HG02938 (cell line): ENCODE data around the gene PPP6R1.
A peak's percentile ranks its signal among the peaks of the same experiment; 100 is the strongest.

Experiments
- ATAC-seq: cut with Tn5 transposase; IDR thresholded peaks from one replicate; pipeline ENCODE4 v1.9.1; 2021; ENCODE audit warnings: mild to moderate bottlenecking, moderate library complexity; ENCODE audit not compliant: unreplicated experiment

The PPP6R1 gene, protein sequence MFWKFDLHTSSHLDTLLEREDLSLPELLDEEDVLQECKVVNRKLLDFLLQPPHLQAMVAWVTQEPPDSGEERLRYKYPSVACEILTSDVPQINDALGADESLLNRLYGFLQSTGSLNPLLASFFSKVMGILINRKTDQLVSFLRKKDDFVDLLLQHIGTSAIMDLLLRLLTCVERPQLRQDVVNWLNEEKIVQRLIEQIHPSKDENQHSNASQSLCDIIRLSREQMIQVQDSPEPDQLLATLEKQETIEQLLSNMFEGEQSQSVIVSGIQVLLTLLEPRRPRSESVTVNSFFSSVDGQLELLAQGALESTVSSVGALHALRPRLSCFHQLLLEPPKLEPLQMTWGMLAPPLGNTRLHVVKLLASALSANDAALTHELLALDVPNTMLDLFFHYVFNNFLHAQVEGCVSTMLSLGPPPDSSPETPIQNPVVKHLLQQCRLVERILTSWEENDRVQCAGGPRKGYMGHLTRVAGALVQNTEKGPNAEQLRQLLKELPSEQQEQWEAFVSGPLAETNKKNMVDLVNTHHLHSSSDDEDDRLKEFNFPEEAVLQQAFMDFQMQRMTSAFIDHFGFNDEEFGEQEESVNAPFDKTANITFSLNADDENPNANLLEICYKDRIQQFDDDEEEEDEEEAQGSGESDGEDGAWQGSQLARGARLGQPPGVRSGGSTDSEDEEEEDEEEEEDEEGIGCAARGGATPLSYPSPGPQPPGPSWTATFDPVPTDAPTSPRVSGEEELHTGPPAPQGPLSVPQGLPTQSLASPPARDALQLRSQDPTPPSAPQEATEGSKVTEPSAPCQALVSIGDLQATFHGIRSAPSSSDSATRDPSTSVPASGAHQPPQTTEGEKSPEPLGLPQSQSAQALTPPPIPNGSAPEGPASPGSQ

DNA sequence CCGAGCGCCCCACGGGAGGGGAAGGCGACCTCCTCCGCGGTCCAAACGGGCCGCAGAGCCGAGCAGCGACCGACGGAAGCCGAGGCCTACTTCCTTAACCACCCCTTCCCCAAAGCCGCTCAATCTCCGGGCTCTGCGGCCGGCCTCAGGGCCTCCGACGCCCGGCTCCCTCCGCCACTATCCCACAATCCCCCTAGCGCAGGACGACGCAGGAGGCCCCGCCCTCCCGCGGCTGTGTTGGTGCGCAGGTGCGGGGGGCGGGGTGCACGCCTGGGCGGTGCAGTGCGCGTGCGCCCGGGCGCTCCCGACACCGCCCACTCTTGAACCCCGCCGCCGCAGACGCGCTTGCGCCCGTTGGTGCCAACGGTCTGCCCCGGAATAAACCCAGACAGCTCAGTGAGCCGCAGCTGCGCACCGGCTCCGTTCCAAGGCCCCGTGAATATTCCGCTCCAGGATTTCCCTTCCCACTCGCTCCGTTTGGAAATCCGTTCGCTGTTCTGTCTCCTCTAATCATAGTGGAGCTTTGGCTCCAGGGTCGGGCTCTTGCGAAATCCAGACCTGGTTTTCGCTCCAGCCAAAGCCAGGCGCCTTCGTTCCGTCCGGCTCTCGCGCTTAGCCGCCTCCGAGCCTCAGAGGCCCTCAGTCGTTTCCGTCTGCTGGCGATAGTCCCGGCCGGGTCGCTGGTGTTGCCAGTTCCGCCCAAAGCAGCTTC is at the start of gene PPP6R1:
Gene PPP6R1, minus strand, starts transcription at position 190 of the 712 bp plus-strand sequence. CDS start 11,914 bp downstream, outside the sequence.
- ATAC-seq: peak; percentile 61

DNA sequence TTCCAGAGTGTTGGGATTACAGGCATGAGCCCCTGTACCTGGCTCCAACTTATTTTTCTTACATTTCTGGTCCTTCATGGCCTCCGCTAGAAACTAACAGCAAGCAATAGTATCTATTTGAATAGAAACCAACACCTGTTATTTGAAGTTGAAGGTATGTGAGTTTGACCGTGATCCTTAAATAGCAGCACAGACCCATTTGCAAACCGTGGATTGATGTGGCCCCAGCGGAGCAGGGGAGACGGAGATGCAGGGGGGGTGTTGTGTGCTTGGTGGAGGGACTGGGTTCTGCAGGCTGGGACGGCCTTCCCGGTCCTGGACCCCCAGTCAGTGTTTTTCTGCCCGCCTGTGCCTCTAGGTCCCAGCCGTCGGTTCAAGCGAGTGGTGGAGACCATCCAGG is 49.5 kb upstream of the PPP6R1 start:
- no peak for ATAC-seq

DNA sequence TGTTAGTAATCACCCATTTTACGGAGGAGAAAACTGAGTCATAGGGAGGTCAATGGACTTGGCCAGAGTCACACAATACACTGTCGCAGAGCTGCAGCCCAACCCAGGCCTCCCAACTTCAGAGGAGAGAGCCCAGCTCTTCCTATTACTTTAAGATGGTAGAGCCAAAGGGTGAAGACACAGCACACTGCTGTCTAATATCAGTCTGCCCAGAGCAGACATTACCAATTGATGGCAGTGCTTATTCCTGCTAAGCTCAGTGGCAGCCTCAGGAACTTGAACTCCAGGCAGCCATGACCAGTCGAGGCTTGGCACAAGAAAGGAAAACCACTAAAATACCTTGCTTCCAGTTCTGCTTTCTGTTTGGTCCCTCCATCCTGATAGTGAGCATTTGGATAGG is 47.9 kb upstream of the PPP6R1 start:
- ATAC-seq: no peak

DNA sequence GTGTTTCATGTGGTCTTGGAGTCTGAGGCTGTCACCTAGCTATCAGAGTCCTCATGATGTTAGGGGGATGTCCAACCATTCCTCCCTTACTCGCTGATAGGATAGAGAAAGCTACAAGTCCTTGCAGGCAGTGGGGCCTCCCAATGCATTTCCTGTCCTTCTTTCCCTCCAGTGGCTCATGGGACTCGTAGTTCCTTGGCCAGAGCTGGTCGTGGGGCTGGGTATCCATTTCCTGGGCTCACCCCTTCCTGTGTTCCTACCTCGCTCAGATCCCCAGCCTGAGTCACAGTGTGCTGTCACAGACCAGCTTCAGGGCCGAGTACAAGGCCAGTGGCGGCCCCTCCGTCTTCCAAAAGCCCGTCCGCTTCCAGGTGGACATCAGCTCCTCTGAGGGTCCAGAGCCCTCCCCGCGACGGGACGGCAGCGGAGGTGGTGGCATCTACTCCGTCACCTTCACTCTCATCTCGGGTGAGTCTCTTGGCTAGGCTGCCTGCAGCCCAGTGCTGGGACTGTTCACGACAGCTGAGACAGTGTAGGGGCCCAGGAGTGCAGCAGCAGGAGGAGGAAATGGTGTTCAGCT is 47.3 kb upstream of the PPP6R1 start:
- ATAC-seq: no peak

DNA sequence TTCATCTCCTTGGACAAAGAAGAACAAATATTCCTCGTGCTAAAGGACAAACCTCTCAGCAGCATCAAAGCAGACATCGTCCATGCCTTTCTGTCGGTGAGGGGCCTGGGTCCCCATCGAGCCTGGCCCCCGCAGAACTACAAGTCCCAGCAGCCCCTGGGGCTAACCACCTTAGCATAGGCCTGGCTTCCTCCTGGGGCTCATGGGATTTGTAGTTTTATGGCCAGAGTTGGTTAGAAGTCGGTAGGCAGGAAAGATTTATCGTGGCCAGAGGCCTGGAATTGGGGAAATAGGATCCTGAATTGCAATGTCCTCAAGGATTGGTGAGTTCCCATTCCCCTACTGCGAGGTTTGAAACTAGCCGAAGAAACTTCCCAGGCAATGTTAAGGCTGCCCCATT is 46.7 kb upstream of the PPP6R1 start:
- no peak for ATAC-seq

DNA sequence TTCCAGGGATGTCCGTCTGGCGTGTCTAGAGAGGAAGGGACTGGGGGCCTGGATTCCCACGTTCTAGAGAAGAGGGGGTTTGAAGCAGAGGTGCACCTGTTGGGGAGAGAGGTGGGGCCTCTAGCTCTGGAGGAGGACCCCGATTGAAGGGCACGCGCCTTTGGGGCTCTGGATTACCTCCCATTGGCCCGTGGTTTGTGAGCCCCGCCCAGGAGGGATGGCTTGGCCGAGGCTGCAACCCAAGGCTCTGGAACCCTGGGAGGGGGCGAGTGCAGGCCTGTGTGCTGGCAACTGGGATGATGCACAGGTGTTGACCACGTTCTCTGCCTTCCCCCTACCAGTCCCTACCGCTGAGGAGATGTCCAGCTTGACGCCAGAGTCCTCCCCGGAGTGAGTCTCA is 46.2 kb upstream of the PPP6R1 start:
- no peak for ATAC-seq

DNA sequence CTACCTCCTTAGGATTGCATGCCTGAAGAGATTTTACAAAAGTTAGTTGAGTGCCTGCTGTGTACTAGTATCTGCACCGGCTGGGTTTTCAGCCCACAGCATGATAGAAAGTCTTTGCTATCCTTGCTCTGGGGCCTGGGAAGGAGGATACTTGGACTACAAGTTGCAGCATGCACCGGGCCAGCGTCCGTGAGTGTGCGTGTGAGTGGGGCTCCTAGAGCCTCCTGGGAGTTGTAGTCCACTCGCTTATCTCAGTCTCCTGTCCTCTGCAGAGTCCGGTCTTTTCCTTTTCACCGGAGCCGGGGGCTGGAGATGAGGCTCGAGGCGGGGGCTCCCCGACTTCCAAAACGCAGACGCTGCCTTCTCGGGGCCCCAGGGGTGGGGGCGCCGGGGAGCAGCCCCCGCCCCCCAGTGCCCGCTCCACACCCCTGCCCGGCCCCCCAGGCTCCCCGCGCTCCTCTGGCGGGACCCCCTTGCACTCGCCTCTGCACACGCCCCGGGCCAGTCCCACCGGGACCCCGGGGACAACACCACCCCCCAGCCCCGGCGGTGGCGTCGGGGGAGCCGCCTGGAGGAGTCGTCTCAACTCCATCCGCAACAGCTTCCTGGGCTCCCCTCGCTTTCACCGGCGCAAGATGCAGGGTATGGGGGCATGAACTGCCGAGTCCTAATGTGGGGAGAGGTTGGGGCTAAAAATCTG is 45.6 kb upstream of the PPP6R1 start:
- no peak for ATAC-seq

DNA sequence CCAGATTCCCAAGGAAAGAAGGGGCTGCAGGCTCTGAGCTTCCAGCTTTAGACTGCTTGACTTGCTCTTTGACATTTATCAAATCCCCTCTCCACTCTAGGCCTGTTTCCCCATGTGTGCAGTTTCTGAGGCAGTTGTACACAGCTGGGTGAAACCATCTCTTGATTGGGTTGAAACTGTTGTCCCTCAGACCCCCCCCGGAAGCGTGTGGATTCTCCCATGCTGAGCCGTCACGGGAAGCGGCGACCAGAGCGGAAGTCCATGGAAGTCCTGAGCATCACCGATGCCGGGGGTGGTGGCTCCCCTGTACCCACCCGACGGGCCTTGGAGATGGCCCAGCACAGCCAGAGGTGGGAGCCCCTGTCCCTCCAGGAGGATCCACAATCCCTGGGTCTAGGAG is 44.7 kb upstream of the PPP6R1 start:
- ATAC-seq: no peak

DNA sequence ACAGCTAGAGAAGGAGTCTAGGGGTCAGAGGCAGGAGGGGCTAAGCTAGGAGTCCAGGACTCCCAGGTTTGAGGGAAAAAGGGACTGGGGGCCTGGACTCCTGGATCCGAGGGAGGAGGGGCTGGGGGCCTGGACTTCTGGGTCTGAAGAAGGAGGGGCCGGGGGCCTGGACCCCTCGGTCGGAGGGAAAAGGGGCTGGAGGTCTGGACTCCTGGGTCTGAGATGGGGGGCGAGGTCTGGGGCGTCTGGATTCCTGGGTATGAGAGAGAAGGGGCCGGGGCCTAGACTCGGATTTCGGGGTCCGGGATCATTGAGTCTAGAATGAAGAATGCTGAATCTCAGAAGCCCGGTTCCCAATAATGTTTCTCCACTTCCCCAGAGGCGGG is 43.5 kb upstream of the PPP6R1 start:
- no peak for ATAC-seq

DNA sequence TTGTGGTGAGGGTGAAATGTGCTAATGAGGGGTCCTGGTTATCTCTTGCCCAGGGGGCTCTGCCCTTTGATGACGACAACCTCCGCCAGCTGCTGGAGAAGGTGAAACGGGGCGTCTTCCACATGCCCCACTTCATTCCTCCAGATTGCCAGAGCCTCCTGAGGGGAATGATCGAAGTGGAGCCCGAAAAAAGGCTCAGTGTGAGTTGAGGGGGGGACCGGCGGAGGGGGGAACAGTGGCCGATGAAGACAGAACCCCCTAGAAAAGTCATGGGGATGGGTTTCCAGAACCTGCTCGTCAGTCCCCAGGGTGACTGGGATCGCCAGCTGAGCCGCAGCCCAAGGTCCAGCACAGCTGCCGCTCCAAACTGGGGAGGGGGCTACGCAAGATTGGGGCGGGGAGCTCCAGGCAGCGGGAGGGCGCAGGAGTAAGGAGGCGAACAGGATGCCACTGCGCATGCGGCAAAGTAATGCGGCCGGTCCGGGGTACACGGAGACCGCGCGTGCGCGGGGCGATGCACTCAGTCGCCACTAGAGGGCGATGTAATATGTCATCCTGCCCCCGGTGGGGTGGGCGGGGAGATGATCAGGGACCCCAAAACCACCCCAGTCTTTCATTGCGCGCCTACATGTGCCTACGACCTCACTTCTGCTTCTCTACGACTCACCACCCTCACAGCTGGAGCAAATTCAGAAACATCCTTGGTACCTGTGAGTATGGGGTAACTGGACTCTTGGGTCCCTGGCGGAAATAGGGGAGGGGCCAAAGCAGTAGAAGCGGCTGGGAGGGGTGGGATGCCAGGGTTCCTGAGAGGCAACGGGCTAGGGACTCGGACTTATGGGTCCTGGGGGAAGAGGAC is 42.9 kb upstream of the PPP6R1 start:
- ATAC-seq: peak; percentile 59

DNA sequence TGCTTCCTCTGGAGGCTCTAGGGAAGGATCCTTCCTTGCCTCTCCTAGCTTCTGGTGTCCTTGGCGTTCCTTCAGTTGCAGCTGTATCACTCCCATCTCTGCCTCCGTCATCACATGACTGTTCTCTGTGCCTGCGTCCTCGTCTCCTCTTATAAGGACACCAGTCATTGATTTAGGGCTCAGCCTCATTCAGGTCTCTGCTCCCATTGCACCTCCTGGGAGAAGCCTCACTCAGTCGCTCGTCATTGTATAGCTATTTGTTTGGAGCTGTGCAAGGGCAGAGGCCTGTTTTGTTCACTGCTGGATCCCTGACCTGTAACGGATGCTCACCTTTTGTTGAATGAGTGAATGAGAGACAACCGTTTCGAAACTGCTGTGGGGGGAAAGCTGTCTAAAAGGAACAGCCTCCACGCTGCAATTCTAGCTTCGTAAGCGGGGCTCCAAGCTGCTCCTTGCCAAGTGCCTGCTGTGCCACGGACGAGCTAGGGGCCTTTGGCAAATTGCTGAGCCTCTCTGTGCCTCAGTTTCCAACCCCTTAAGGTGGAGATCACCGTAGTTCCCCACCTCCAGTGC is 42.2 kb upstream of the PPP6R1 start:
- ATAC-seq: no peak

DNA sequence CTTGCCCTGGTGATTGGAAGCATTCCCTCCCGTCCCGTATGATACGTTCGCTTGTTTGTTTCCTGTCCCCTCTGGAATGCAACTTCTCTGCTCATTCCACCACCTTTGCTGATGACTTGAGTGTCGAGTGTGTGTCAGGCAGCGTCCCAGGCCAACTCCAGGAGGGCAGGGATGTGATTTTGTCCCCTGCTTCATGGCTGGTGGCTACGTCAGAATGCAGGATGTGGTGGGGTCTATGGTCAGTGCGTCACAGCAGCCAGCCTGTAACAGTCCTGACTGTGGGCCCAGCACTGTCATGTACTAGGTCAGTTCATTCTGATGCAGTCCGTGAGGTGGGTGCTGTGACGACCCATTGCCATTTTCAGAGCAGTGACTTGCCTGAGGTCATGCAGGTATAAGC is 41.2 kb upstream of the PPP6R1 start:
- ATAC-seq: no peak

DNA sequence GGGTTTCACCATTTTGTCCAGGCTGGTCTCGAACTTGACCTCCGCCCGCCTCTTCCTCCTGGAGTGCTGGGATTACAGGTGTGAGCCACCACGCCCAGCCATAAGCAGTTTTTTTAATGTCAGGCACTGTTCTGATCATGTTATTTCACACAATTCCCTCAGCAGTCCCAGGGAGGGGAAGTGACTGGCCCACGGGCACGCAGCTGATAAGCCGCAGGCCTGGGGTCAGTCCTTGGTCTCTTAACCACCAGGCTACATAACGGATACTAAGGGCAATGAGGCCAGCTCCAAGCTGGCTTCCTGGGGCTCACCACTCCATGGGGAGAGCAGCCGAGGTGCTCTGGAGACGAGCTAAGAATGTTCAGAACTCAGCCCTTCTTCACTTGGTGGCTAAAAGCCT is 38.5 kb upstream of the PPP6R1 start:
- ATAC-seq: no peak

DNA sequence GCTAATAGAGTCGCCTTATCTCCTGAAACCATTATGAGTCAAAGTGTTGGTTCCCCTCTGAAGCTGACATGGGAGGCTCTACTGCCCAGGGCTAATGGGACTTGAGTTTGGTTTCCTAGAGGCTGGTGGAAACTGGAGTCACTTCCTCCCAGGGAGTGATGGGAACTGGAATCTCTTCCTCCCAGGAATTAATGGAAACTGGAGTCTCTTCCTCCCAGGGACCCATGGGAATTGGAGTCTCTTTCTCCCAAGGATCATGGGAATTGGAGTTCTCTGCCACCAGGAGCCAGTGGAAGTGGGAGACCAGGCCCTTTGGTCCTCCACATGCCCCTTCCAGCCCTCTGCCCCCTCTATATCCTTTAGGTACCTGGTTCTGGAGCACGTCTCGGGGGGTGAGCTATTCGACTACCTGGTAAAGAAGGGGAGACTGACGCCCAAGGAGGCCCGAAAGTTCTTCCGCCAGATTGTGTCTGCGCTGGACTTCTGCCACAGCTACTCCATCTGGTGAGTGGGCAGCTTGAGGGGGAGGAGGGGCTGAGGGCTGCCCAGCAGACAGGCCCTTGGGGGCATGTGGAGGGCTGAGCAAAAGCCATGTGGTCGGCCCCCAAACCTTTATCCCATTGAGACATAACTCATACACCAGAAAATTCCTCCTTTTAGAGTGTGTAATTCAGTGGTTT is 30.4 kb upstream of the PPP6R1 start:
- no peak for ATAC-seq

DNA sequence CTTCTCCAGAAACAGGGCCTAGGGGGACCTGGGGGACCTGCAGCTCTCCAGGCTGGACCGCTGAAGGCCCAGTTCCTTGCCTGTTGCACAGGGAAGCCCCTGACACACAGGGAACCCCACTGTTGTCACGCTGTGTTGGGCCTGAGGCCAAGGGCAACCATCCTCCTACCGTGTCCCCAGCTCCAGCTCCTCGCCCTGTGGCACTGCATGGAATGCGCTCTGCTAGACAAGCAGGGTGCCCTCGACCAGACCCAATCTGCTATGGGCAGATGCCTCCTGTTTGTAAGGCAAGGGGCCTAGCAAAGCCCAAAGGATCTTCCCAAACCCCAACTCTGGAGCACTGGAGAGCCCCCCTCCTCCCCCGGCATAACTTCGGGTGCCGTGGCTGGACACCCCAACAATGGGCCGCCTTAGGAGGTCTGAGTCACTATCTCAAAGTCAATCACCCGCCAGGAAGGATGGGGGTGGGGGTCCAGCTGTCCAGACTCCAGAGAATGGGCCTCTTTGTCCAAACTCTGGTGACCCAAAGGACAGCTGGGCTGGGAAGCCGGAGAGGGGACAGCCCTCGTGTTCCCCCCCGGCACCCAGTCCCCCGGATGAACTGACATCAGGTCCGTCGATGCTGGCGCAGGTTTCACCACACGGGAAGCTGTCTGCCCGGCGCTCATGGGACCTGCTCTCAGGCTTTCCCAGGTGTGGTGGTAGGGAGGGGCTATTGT is 28.7 kb upstream of the PPP6R1 start:
- no peak for ATAC-seq

DNA sequence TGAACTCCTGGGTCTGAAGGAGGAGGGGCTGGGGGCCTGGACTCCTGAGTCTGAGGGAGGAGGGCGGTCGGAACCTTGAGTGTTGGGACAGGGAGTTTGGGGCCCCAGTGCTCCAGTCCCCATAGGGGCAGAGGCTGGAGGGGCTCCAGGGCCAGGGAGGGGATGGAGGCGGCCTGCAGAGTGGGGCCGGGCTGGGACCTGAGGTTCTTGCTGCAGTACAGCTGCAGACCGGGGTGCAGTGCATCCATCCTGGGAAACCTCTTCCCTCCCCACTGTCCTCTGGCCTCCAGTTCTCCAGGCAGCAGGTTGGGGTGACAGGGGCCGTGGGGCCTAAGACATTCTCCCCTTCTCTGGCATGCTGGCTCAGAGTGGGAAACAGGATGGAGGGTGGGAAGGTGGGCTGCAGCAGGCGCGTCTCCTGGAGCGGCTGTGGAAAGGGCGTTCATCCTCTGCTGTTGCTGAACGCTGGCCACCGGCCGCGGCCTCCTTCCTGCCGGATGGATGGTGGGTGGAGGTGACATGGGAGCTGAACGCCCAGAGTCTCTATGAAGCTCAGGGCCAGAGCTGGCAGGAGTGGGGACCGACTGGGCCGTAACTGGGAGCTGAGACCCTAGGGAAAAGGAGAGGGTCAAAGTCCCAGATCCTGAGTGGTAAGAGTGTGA is 26.5 kb upstream of the PPP6R1 start:
- ATAC-seq: no peak

DNA sequence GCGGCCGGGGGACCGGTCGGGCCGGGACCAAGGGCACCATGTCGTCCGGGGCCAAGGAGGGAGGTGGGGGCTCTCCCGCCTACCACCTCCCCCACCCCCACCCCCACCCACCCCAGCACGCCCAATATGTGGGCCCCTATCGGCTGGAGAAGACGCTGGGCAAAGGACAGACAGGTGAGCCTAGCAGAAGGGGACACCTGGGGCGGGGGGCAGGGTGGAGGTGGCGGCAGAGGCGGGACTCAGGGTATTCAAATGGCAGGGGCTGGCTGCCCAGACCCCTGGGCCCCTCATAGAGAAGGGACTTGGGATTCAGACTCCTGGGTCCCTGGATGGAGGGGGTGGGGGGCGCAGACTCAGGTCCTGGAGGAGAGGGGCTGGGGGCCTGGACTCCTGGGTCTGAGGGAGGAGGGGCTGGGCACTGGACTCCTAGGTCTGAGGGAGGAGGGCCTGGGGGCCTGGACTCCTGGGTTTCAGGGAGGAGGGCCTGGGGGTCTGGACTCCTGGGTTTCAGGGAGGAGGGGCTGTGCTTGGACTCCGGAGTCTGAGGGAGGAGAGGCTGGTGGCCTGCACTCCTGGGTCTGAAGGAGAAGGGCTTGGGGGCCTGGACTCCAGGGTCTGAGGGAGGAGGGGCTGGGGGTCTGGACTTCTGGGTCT is 25.7 kb upstream of the PPP6R1 start:
- ATAC-seq: no peak
